Mucosa of gallbladder (tissue), 1 donor: ENCODE results near the gene GUCA2B. TPM values are rescaled to one million over a fixed set of nuclear protein-coding genes. Genes with fewer than 3 reads are reported as not detected.
A peak's percentile ranks its signal among the peaks of the same experiment; 100 is the strongest.

Source experiments
- DNase-seq: peaks from one replicate; pipeline ENCODE4 v3.0.0-alpha.2; 2020; ENCODE audit warnings: low spot score
- total RNA-seq: library from RNA; stranded (reverse); gene quantifications from one replicate; pipeline ENCODE4 v1.2.1, GENCODE V29; 2021
- donor health status: DM: no; HTN: no; CAD: no.

Gene GUCA2B
- total RNA-seq, 1 donor from 2014 or later: 7.9 TPM

DNA sequence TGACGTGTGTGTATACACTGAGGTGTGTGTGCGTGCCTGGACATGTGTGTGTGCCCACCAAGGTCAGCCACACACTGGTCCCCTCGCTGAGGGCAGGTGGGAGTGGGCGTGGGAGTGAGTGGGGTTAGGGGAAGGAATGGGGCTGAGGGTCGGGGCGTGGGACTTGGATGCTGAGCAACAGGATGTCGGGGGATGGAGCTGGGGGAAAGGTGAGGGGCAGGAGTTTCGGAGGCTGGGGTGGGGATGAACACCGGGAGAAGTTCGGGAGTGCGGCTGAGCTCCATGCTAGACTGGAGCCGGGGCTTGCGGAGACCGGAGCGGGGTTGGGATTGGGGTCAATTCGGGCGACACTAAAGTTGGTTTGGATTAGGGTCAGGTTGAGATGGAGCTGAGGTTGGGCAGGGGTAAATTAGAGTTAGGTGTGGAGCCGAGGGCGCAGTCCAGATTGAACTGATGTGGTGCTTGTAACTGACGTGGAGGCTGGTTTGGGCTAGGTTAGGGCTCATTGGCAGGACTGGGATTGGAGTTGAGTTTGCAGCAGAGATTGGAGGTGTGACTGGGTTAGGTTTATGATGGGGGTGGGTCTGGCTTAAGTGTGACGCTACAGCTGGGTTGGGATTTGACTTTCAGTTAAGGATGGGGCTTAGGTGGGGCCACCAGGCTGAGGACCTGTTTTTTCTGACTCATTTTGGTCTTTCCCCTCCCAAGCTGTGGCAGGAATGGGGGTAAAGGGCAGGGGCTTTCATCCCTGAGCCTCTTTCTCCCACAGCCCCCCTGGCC, 14.6 kb downstream of the GUCA2B start:
- no peak for DNase-seq

DNA sequence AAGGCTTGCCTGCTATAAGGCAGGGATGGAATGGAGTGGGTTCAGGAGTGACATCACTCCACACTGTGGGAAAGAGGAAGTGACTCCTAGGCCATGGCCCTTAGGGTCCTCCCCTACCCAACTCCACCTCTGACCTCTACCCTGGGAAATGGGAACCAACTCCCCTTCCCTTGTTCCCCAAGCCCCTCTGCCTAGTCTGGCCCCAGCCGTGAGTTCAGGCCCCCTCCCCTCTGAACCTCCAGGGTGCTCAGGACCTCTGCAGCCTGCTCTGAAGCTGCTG, 15.1 kb downstream of the GUCA2B start:
- no peak for DNase-seq

DNA sequence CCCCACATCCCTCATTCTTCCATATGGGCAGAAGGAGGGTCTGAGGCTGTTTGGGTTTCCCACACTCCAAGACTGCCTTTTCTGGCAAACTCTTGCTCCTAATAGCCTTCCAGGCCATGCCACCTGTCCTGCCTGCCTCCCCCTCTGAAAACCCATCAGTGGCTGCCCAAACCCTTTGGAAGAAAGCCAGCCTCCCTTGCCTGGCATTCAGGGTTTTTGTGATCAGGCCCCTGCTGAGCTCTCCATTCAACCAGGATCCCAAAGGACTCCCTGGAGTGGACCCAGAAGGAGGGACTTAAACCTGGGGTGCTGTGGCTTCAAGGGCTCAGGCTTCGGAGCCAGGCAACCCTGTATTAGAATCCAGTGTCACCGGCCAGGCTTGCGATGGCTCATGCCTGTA, 15.6 kb downstream of the GUCA2B start:
- no peak for DNase-seq

DNA sequence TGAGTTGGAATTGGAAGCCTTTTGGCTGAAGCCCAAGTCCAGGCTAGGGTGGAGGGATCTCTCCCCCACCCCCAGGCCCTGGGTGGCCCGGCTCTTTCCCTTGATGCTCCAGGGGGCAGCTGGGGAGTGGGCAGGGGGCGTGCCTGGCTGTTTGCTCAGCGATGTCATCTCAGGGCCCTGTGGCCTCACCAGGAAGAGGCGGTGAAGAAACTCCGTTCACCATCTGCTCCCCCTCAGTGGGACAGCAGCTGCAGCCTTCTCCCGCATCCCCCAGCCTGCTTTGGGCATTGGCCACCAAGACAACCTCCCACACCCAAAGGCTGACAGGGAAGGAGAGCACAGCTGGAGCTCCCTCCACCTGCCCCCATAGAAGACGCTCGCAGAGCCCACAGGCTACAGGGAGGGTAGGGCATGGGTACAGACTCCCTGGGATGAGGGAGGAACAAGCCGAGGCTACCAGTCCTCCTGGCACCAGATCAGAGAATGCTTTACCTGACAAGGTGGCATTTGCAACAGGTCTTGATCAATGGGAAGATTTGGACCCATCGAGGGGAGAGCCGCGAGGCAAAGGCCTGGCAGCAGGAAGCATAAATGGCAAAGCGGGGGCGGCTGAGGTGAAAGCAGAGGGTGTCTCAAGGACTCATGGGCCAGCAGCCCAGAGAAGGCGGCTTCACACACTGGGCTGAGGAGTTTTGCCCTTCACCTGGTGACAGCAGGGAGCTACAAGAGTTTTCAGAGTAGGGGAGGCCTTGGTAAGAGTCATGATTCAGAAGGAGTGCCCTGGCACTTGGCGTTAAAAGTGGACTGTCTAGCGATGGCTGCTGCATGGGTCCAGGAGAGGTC, 17.8 kb downstream of the GUCA2B start:
- DNase-seq: no peak

DNA sequence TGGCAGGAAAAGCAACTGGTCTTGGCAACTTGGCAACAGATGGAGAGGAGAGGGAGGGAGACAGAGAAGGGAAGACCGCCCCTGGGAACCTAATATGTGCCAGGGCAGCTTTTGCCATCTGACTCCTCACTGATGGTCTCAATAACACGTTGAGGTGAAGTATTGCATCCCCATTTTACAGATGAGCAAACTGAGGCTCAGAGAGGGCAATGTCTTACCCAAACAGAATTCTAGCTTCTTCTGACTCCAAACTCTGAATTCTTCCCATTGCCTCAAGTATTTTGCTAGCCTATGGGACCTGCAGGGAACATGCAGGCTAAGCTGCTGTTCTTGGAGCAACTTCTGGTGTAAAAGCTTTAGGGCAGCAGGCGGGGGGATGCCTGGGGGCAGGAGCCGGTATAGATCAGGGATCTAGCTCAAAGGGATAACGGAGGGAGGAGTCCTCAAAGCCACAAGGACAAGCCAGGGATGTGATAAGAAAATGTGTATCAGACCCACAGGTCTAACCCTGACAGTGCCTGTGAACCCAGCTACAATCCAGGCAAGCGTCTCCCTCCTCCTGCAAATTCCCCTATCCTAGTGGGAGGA, 18.6 kb downstream of the GUCA2B start:
- DNase-seq: no peak

DNA sequence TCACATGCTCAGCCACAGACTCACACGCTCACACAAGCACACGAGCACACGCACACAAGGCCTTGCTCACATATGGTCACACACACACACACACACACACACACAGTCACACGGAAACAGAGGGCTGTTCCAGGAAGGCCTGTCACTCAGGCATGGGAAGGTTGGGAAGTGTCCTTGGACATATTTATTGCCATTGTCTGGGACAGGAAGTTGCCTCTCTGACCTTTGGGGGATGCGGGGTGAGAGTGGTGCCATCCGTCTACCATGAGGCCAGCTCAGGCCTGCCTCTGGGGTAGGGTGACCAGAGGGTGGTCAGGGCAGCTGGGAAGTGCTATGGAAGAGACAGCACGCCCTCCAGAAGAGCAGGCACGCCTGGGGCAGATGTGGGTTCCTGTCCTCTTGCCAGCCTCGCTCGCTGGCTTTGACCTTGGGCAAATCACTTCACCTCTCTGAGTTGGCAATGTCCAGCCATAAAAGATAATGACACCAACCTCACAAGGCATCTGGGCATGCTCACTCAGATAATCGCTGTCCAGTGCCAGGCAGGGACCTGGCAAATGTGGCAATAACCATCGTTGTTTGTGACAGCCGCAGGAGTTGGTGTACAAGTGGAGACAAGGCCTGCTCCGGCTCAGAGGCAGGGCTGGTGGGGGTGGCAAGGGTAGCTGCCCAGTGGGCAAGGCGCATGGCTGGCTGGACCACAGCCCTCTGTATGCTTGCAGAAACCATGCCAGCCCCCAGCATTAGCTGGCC, 19.3 kb downstream of the GUCA2B start:
- no peak for DNase-seq

DNA sequence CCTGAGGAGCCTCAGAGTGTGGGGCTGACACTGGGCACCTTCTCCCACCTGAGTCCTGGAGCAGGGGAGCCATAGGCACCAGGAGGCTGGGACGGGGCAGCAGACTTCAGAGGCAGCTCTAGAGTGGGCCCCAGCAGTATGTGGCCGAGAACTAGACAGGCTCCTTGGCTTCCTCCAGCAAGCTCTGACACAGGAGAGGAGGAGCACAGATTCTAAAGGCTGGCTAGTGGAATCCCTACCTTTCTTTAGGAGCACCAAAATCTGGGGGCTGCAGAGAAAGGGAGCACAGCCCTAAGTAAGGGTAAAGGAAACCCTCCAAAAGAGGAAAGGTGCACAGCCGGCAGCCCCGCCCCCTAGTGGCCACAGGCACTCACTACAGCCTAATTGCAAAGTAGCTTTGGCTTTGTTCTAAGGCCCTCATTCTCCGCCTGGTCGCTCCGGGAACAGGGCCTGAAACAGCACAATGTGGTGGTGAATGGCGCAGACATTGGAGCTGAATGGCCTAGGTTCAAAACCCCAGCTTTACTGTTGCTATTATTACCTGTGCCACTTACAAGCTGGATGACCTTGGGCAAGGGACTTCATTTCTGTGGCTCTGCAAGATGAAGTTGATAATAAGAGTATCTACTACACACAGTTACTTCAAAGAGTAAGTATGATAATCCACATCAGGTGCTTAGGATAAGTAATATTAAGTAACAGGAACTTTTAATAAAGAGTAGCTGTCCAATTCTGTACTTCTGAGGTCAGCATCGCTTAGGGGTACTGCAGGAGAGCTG, 20.1 kb downstream of the GUCA2B start:
- DNase-seq: peak; percentile 61

DNA sequence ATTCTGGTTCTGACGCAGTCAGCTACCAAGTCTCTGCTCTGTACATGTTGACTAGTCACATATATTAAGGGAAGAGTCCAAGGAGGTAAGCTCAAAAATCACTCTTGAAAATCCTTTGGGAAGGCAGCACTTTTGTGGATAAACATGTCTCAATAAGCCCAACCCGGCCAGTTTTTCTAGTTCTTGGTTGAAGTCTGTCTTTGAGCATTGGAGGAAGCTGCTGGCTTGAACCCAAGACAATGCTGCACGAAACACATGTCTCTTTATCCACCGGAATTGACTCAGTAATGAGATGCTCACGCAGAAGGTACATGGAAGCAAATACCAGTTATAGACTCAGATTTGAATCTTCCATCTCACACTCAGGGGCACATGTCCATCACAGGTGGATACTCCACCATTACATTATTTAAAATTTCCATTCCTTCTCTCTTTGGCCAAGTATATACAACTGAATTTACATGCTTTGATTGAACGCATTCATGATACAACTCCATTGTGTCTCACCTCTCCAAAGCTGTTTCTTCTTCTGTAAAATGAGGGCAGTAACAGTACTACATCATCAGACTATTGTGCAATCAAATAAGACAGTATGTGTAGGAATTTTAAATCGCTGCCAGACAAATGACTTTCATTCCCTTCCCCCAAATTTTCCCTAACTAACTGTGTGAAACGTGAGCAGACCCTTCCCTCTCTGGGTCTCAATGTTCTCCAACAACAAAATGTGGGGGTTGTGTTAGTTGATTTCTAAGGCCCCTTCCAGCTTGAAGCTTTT, 20.9 kb downstream of the GUCA2B start:
- no peak for DNase-seq

DNA sequence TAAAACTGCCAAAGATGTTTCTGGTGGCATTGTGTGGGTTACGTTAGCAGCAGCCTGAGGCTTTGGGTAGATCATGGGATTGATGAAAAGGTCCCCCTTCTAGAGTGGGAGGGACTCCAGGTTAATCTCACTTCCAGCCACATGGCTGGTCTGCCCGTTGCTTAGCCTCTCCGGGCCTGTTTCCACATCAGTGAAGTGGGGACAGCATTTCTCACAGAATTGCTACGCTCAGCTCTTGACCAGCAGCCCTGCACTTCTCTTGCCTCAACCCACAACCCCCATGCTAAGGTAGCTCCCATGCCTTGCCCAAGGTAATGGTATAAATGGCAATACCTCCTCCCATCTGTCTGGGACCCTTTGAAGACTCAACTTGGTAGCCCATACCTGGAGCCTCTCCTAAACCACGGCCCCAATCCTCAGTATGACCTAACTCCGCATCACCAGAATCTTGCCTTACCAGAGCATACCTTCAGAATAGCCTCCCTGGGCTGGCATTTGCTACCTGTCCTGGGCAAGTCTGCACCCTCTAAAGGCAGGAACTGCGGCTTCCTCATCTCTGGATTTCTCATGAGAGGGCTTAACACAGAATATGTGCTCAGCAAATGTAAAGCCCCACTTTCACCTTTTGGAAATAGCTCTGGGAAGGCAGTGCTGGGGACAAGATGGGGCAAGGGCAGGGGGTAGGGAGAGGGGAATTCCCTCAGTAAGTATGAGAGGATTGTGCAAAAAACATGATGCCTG, 22.3 kb downstream of the GUCA2B start:
- DNase-seq: no peak

DNA sequence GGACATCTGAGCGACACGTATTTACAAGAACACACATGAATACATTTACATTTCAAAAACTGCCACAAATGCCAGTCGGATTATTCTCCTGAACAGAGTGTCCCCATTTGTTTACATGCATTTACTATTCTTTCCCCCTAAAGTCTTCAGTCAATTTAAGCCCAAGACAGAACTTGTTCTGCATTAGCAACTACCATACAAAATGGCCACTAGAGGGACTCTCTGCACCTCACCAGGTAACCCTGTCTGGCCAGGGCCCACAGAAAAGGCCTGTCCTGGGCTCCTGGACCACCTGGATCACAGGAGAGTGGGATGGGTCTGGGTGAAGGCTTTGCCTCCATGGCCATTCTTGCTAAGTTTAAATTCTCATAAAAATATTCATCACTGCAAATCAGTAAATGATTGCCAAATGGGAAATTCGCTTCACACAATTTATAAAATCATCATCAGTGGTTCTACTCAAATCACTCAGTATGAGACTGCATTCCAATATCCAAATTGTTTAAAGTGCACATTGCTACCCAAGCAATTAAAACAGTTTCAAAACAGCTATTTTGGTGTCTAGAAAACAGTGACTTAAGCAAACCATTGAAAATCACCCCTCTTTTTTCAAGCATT, 23.8 kb downstream of the GUCA2B start:
- no peak for DNase-seq

DNA sequence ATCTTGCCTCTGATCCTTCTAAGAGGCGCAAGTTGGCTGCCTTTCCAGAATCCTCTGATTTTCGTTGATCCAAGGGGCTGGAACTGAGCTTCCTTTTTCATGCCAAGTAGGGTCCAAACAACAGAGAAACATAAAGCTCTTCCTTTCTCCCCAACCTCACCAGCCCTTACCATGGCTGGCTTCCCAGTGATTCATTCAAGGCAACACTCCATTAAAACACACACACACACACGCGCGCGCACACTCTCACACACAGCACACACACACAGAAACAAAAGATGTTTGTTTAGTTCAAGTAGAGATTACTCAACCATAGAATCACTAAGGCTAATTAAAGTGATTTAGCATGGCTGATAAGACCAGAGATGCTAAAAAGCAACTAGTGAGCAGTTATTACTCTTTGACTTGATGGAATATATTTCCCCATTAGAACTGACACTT, 24.4 kb downstream of the GUCA2B start:
- peak; percentile 48 for DNase-seq

DNA sequence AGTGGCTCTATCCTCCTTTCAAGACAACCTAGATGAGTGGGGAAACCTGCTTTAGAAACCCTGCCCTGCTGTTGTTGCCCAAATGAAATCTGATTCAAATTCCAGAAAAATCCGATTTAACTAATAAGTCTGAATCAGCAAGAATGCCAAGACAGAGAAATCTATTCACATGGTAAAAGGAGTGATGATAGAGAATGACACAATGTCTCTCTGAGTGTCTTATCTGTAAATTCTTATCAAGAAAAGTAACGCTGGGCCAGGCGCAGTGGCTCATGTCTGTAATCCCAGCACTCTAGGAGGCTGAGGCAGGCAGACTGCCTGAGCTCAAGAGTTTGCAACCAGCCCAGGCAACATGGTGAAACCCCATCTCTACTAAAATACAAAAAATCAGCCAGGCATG, 25.0 kb downstream of the GUCA2B start:
- no peak for DNase-seq

DNA sequence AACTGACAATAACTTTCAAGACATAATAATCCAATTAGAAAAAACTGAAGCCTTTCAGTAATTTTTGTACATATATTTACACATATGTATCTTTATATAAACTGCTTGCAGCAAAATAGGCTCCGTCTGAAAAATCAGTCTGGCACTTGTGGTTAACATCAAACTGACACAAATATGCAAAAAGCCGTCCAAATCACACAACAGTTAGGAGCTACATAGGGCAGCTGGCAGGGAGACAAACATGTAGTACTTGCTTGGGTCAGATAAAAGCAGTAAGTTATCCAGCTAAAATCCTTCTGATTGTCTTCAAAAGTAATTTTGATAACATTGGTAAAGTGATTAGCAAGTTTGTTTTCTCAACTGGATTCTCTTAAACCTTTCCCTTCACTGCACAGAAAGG, 26.1 kb downstream of the GUCA2B start:
- DNase-seq: no peak

DNA sequence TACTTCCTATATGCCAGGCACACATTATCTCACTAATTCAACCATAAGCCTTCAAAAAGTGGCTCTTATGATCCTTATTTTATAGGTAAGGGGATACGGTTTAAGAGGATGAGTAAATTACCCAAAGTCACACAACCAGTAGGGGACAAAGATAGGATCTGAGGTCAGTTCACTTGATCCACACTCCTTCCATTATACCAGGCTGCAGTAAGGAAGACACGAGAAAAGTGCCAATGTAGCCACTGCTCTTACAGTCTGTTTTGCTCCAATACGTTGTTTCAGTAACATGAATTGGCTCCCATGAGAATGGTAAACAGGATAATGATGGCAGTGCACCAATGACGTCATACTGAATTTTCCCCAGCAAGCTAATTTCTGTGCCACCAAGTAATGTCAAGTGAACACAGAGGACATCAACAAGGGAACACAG, 26.7 kb downstream of the GUCA2B start:
- no peak for DNase-seq

DNA sequence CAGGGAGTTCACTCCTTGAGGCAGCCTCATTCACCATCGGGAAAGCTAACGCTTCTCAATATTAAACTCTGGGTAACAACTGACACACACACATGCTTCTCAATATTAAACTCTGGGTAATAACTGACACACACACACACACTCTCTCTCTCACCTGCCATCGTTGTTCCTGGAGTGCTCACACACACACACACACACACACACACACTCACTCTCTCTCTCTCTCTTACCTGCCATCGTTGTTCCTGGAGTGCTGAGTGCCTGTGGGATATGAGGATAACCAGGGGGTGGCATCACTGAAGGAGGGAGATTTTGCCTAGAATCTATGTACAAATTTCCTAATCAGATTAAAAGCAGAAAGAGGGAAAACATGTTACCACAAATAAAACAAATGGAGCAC, 28.5 kb downstream of the GUCA2B start:
- DNase-seq: no peak

DNA sequence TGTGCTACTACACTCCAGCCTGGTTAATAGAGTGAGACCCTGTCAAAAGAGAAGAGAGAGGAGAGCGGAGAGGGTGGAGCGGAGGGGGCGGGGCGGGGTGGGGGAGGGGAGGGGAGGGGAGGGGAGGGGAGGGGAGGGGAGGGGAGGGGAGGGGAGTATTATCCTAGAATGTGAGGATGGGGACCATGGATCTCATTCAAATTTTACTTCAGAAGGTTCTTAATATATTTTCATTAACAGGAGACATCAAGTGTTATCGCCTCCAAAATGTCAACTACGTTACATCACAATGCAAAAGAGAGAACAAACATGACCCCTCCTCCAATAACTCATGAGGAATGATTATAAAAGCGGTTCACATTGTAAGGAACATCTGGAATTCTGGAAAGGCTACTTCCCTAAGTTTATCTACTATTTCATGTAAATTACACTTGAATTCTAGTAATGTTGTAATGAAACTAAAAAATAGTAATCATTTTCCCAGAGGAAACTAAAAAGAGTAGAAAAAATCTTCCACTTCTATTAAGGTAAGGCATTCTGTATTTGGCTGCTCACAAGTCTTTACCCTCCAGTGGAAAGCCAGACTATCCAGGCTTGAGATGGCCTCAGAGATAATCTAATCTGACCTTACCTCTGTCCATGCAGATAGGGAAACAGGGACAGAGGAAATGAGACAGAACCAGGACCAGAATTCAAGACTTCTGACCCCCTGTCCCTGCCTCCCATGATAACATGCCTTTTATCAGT, 30.2 kb downstream of the GUCA2B start:
- no peak for DNase-seq

DNA sequence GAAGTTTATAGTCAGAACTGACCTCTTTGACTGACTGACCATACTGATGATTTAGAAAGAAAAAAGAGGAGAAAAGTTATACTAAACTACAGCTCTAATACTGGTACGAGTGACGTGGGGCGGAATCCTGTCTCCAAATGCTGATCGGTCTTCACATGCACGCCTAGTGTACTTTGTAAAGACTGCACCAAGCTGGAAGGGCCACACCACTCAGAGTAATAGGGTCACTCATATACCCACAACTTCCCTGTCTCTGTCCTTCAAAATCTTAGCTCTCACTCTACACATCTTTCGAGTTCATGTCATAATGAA, 30.7 kb downstream of the GUCA2B start:
- DNase-seq: no peak

DNA sequence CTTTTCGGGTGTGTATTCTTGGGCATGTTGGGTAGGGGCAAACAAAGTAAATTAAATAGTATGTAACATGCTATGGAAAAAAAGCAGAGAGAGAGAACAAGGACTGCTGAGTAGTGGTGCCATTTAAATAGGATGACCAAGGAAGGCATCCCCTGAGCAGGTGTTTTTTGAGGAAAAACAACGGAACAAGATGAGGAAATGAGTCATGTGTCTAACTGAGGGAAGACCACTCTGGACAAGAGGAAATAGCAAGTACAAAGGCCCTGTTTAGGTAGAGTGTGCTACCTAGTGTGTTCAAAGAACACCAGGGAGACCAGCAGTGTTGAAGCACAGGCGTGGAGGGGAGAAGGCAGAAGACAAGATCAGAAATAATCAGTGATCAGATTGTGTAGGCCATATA, 31.4 kb downstream of the GUCA2B start:
- no peak for DNase-seq

DNA sequence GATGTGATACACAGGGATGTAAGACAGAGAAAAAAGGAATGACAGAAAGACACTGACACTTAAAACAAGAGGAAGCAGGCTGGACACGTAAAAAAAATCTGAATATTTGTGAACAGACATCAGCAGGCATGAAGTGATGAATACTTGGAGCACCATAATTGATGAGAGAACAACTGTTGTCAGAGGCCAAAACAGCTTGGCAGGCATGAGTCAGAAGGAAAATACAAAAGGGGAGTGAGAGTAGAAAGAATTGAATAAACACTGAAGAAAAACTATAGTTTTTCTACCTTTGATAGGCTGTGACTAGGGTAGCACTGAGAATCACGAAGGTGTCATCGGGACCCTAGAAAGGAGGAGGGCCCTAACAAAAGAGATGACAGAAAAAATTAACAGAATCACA, 32.9 kb downstream of the GUCA2B start:
- no peak for DNase-seq
